Measurements from ENCODE around the gene CTXN3.
A peak's percentile ranks its signal among the peaks of the same experiment; 100 is the strongest.

Gene CTXN3

DNA sequence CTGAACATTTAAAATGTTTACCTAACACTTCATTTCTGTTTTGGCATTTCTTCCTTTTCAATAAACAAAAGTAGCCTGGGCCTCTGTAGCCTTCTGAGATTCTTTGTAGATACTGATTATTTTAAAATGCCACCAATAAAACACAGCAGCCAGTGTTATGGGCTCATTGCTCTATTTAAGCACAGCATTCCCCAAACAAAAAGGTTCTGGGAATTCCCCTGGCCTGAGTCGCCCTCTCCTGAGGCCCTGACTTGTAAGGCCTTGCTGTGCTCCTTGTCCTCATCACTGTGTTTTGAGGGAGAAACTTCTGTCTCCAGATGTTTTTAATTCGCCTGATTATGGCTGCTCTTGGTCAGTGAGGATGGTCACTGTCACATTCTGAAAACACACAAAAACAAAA is 33.0 kb upstream of the CTXN3 start:
- H3K9me3 ChIP-seq (ENCODE audit: low read length), result no peaks in the 10 kb centered on the region
- no peak overlapping the region for H3K27ac ChIP-seq (ENCODE audit: low read depth, low read length)
- no peaks in the 10 kb centered on the region for H3K36me3 ChIP-seq (ENCODE audit: insufficient read depth, low read length)
- H3K27me3 ChIP-seq (ENCODE audit: control insufficient read depth in 1 of 2, insufficient read depth in 2 of 2, low read length in 2 of 2), result no peaks in the 10 kb centered on the region
- no peak overlapping the region for H3K9ac ChIP-seq (ENCODE audit: low read length)
- no peak overlapping the region for H3K4me3 ChIP-seq (ENCODE audit: low read depth in 1 of 2, low read length in 2 of 2)
- H3K4me1 ChIP-seq (ENCODE audit: insufficient read depth, low read length), result peaks cover 11% of the 10 kb centered on the region

- Histone ChIP-seq H3K9ac (ENCODE audit: low read length) (no peak overlapping the region), H3K4me1 (ENCODE audit: insufficient read depth, low read length) (peaks cover 11% of the 10 kb centered on the region), H3K4me3 (ENCODE audit: low read depth in 1 of 2, low read length in 2 of 2) (no peak overlapping the region), H3K27ac (ENCODE audit: low read depth, low read length) (no peak overlapping the region), H3K36me3 (ENCODE audit: insufficient read depth, low read length) (no peaks in the 10 kb centered on the region), H3K9me3 (ENCODE audit: low read length) (no peaks in the 10 kb centered on the region), H3K27me3 (ENCODE audit: control insufficient read depth in 1 of 2, insufficient read depth in 2 of 2, low read length in 2 of 2) (no peaks in the 10 kb centered on the region)
Measured at GRCh38 chr5:127619908-127620479, 28.9 kb upstream of the CTXN3 start.

DNA sequence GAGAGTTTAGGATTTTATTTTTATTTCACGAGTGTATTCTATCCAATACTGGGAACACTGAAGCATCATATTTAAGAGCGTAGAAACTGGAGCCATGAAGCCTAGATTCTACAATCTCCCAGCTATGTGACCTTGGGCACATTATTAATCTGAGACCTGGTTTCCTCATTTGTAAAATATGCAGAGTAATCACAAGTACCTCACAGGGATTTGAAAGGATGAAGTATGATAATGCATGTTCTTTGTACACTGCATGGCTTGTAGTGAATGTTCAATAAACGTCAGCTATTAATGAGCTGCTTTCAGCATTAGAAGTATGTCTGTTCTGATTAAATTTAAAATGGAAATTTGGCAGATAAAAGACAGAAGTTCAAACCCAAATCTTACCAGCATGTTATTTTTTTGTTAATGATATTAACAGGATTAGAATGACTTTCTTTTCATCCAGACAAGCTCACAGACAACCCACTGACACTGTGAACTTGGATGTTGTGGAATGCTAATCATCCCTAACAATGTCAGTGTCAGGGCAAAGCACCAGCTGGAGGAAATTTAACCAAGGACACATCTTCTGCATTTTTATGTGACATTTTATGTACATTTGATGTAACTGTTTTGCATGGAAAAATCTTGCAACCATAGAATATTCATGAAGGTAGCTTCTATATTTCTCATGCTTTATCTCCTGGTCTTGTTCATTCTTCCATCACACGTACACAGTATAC is 27.1 kb upstream of the CTXN3 start:
- no peaks in the 10 kb centered on the region for H3K9me3 ChIP-seq (ENCODE audit: low read length)
- H3K27ac ChIP-seq (ENCODE audit: low read depth, low read length), result no peak overlapping the region
- H3K9ac ChIP-seq (ENCODE audit: low read length), result no peak overlapping the region
- H3K4me3 ChIP-seq (ENCODE audit: low read depth in 1 of 2, low read length in 2 of 2), result no peak overlapping the region
- H3K27me3 ChIP-seq (ENCODE audit: control insufficient read depth in 1 of 2, insufficient read depth in 2 of 2, low read length in 2 of 2), result no peaks in the 10 kb centered on the region
- H3K36me3 ChIP-seq (ENCODE audit: insufficient read depth, low read length), result no peaks in the 10 kb centered on the region
- no peaks in the 10 kb centered on the region for H3K4me1 ChIP-seq (ENCODE audit: insufficient read depth, low read length)

DNA sequence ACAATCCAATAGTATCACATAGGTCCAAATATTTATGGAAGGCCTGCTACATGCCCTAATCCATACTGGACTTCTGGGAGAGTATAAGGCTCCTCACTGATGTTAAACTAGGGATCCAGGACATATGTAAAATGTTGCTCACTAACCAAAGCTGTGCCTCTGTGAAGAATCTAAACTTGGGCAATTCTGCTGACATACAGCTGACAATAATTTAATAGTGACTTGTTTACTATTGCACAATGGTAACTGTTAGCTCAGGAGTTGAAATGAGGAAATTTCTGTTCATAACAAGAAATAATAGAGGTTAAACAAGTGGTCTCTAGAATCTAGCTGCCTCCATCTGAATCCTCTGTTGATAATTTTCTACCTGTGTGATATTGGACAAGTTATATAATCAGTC is 14.9 kb upstream of the CTXN3 start:
- H3K9me3 ChIP-seq (ENCODE audit: low read length), result no peaks in the 10 kb centered on the region
- no peak overlapping the region for H3K27ac ChIP-seq (ENCODE audit: low read depth, low read length)
- H3K4me1 ChIP-seq (ENCODE audit: insufficient read depth, low read length), result no peaks in the 10 kb centered on the region
- no peak overlapping the region for H3K9ac ChIP-seq (ENCODE audit: low read length)
- H3K27me3 ChIP-seq (ENCODE audit: control insufficient read depth in 1 of 2, insufficient read depth in 2 of 2, low read length in 2 of 2), result no peaks in the 10 kb centered on the region
- no peak overlapping the region for H3K4me3 ChIP-seq (ENCODE audit: low read depth in 1 of 2, low read length in 2 of 2)
- no peaks in the 10 kb centered on the region for H3K36me3 ChIP-seq (ENCODE audit: insufficient read depth, low read length)

DNA sequence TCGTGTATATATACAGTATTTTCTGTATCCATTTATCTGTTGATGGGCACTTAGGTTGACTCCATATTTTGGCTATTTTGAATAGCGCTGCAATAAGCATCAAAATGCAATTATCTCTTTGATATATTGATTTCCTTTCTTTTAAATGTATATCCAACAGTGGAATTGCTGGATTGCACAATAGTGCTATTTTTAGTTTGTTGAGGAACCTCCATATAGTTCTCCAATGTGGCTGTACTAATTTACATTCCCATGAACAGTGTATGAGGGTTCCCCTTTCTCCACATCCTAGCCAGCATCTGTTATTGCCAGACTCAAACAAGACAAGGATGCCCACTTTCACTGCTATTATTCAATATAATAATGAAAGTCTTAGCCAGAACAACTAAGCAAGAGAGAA is 9.1 kb upstream of the CTXN3 start:
- H3K9me3 ChIP-seq (ENCODE audit: low read length), result no peaks in the 10 kb centered on the region
- H3K4me1 ChIP-seq (ENCODE audit: insufficient read depth, low read length), result peaks cover 11% of the 10 kb centered on the region
- no peak overlapping the region for H3K27ac ChIP-seq (ENCODE audit: low read depth, low read length)
- no peaks in the 10 kb centered on the region for H3K36me3 ChIP-seq (ENCODE audit: insufficient read depth, low read length)
- H3K4me3 ChIP-seq (ENCODE audit: low read depth in 1 of 2, low read length in 2 of 2), result no peak overlapping the region
- H3K9ac ChIP-seq (ENCODE audit: low read length), result no peak overlapping the region
- no peaks in the 10 kb centered on the region for H3K27me3 ChIP-seq (ENCODE audit: control insufficient read depth in 1 of 2, insufficient read depth in 2 of 2, low read length in 2 of 2)

DNA sequence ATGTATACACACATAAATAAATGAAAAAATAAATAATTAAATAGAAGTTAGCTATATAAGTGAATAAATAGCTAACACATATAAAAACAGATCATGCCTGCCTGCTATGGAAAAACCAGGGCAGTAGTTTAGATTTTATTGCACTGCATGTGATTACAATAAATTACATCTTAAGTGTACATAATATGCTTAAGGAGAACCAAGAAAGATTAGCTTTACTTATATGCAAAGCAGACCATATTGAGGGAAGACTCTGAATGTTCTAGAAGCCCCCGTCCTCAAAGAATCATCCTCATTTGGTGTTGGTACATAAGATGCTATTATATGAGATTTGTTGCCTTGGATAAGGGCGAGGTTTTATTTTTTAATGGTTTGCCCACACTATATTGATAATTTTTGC is 5.9 kb upstream of the CTXN3 start:
- H3K27ac ChIP-seq (ENCODE audit: low read depth, low read length), result no peak overlapping the region
- H3K36me3 ChIP-seq (ENCODE audit: insufficient read depth, low read length), result no peaks in the 10 kb centered on the region
- no peaks in the 10 kb centered on the region for H3K27me3 ChIP-seq (ENCODE audit: control insufficient read depth in 1 of 2, insufficient read depth in 2 of 2, low read length in 2 of 2)
- H3K4me3 ChIP-seq (ENCODE audit: low read depth in 1 of 2, low read length in 2 of 2), result no peak overlapping the region
- peaks cover 39% of the 10 kb centered on the region for H3K4me1 ChIP-seq (ENCODE audit: insufficient read depth, low read length)
- no peak overlapping the region for H3K9ac ChIP-seq (ENCODE audit: low read length)
- no peaks in the 10 kb centered on the region for H3K9me3 ChIP-seq (ENCODE audit: low read length)

- Histone ChIP-seq H3K9ac (ENCODE audit: low read length) (no peak overlapping the region), H3K36me3 (ENCODE audit: insufficient read depth, low read length) (no peaks in the 10 kb centered on the region), H3K9me3 (ENCODE audit: low read length) (no peaks in the 10 kb centered on the region), H3K27me3 (ENCODE audit: control insufficient read depth in 1 of 2, insufficient read depth in 2 of 2, low read length in 2 of 2) (no peaks in the 10 kb centered on the region), H3K4me1 (ENCODE audit: insufficient read depth, low read length) (peaks cover 46% of the 10 kb centered on the region), H3K27ac (ENCODE audit: low read depth, low read length) (no peak overlapping the region), H3K4me3 (ENCODE audit: low read depth in 1 of 2, low read length in 2 of 2) (no peak overlapping the region)
Measured at GRCh38 chr5:127643607-127644006, 5.3 kb upstream of the CTXN3 start.

DNA sequence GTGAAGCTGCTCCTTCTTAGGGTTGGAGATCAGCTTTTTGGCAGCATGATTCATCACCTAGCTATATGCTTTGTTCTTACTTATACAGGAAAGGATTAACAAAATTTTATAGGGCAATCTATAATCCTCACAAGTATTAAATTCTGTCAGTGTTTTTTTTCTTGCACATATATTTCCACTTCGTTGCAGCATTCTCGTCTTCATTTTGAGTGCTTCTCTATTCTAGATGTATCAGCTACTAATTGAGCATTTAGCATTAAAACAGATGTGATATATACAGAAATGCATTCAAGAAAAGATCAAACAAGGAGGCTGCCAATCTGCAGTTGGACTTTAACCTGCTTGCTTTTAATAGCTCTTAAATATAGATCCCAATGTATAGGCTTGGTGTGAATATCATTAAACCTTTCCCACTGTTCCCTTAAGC is 3.6 kb upstream of the CTXN3 start:
- Histone ChIP-seq H3K27ac (ENCODE audit: low read depth, low read length) (no peak overlapping the region), H3K27me3 (ENCODE audit: control insufficient read depth in 1 of 2, insufficient read depth in 2 of 2, low read length in 2 of 2) (no peaks in the 10 kb centered on the region), H3K9ac (ENCODE audit: low read length) (no peak overlapping the region), H3K4me3 (ENCODE audit: low read depth in 1 of 2, low read length in 2 of 2) (no peak overlapping the region), H3K36me3 (ENCODE audit: insufficient read depth, low read length) (no peaks in the 10 kb centered on the region), H3K9me3 (ENCODE audit: low read length) (no peaks in the 10 kb centered on the region), H3K4me1 (ENCODE audit: insufficient read depth, low read length) (peaks cover 63% of the 10 kb centered on the region)

GRCh38 chr5:127647361-127647958 is 1.4 kb upstream of the CTXN3 start:
- Histone ChIP-seq H3K4me1 (ENCODE audit: insufficient read depth, low read length) (peaks cover 74% of the 10 kb centered on the region), H3K9me3 (ENCODE audit: low read length) (no peaks in the 10 kb centered on the region), H3K4me3 (ENCODE audit: low read depth in 1 of 2, low read length in 2 of 2) (no peak overlapping the region), H3K9ac (ENCODE audit: low read length) (no peak overlapping the region), H3K27ac (ENCODE audit: low read depth, low read length) (peak overlapping the region; percentile 37), H3K36me3 (ENCODE audit: insufficient read depth, low read length) (no peaks in the 10 kb centered on the region), H3K27me3 (ENCODE audit: control insufficient read depth in 1 of 2, insufficient read depth in 2 of 2, low read length in 2 of 2) (no peaks in the 10 kb centered on the region)

DNA sequence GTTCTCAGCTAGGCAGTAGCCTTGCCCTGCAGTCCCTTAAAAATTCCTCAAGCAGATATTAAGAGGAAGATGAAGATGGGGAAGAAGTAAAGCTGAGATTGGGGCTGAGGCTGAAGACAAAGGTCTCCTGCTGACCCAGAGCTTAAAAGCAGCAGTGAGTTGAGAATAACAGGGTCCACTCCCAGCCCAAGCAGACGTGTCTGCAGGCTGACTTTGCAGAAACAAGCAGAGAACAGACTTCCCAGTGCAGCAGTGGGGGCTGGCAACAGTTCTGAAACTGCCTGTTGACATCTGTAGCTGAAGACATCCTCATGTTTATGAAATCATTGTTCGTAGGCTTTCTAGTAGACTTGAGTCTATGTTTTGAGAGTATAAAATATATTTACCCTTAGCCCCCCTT is 1.1 kb downstream of the CTXN3 start:
- Histone ChIP-seq H3K27me3 (ENCODE audit: control insufficient read depth in 1 of 2, insufficient read depth in 2 of 2, low read length in 2 of 2) (no peaks in the 10 kb centered on the region), H3K36me3 (ENCODE audit: insufficient read depth, low read length) (no peaks in the 10 kb centered on the region), H3K27ac (ENCODE audit: low read depth, low read length) (peak overlapping the region; percentile 62), H3K9ac (ENCODE audit: low read length) (no peak overlapping the region), H3K4me3 (ENCODE audit: low read depth in 1 of 2, low read length in 2 of 2) (no peak overlapping the region), H3K4me1 (ENCODE audit: insufficient read depth, low read length) (peaks cover 63% of the 10 kb centered on the region), H3K9me3 (ENCODE audit: low read length) (no peaks in the 10 kb centered on the region)

- Histone ChIP-seq H3K9me3 (ENCODE audit: low read length) (no peaks in the 10 kb centered on the region), H3K27ac (ENCODE audit: low read depth, low read length) (no peak overlapping the region), H3K27me3 (ENCODE audit: control insufficient read depth in 1 of 2, insufficient read depth in 2 of 2, low read length in 2 of 2) (no peaks in the 10 kb centered on the region), H3K4me3 (ENCODE audit: low read depth in 1 of 2, low read length in 2 of 2) (no peak overlapping the region), H3K36me3 (ENCODE audit: insufficient read depth, low read length) (no peaks in the 10 kb centered on the region), H3K4me1 (ENCODE audit: insufficient read depth, low read length) (peaks cover 57% of the 10 kb centered on the region), H3K9ac (ENCODE audit: low read length) (no peak overlapping the region)
Measured at GRCh38 chr5:127650649-127651048, 1.8 kb downstream of the CTXN3 start.
